Measurements from ENCODE around the gene ENO2.
"Not testable (repeated sequence)": the region's sequence is repeated elsewhere in the genome, so short reads cannot be mapped to it uniquely, and the experiment has no call there.

DNA sequence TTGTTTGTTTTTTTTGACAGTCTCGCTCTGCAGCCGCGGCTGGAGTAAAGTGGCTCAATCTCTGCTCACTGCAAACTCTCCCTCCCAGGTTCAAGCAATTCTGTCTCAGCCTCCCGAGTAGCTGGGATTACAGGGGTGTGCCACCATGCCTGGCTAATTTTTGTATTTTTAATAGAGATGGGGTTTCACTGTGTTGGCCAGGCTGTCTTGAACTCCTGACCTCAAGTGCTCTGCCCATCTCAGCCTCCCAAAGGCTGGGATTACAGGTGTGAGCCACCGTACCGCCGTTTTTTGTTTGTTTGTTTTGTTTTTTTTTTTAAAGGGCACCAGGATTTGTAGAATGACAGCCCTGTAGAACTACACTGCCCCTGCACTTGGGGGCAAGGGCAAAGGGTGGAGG is 25.6 kb upstream of the ENO2 start:
- TF ChIP-seq POLR2AphosphoS5 (IDR thresholded peaks at IDR 0.05; ENCODE audit: low read depth, low read length) = not testable (repeated sequence)
- TF ChIP-seq, protein P1, sequence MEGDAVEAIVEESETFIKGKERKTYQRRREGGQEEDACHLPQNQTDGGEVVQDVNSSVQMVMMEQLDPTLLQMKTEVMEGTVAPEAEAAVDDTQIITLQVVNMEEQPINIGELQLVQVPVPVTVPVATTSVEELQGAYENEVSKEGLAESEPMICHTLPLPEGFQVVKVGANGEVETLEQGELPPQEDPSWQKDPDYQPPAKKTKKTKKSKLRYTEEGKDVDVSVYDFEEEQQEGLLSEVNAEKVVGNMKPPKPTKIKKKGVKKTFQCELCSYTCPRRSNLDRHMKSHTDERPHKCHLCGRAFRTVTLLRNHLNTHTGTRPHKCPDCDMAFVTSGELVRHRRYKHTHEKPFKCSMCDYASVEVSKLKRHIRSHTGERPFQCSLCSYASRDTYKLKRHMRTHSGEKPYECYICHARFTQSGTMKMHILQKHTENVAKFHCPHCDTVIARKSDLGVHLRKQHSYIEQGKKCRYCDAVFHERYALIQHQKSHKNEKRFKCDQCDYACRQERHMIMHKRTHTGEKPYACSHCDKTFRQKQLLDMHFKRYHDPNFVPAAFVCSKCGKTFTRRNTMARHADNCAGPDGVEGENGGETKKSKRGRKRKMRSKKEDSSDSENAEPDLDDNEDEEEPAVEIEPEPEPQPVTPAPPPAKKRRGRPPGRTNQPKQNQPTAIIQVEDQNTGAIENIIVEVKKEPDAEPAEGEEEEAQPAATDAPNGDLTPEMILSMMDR (IDR thresholded peaks at IDR 0.05) = not testable (repeated sequence)
